Keratinocyte (primary cell): Measurements from ENCODE around the gene WBP1. TPM values are rescaled to one million over a fixed set of nuclear protein-coding genes. Genes with fewer than 3 reads are reported as not detected.

Source experiments
- DNase-seq: peaks from one replicate; pipeline ENCODE4 v3.0.0-alpha.2; 2011; ENCODE audit warnings: low read depth, missing footprints, low spot score
- FAIRE-seq: peaks from 2 replicates; lab custom pipeline; 2011; peaks lifted over from hg19 to GRCh38; lab: Jason Lieb, UNC
- H2AFZ ChIP-seq: 2 replicates; pipeline ENCODE4 v1.6.0; 2012; ENCODE audit warnings: low read length, control low read depth, inconsistent platforms; ENCODE audit not compliant: control insufficient read depth
- H3K27ac ChIP-seq: 2 replicates; pipeline ENCODE4 v1.5.1; 2011; ENCODE audit warnings: low read length; ENCODE audit not compliant: control insufficient read depth, insufficient read depth
- H3K27me3 ChIP-seq: 3 replicates; pipeline ENCODE4 v1.6.0; 2011; ENCODE audit warnings: low read length; ENCODE audit not compliant: control insufficient read depth, insufficient read depth; ENCODE audit errors: extremely low read depth
- H3K36me3 ChIP-seq, 2 experiments: 2 replicates in 1 of 2; 3 replicates in 1 of 2; pipeline ENCODE4 v1.5.1; 2011; ENCODE audit warnings: low read length in 2 of 2, mild to moderate bottlenecking in 1 of 2; ENCODE audit not compliant: control insufficient read depth in 2 of 2, insufficient read depth in 2 of 2; ENCODE audit errors: extremely low read depth in 1 of 2
- H3K4me1 ChIP-seq: 3 replicates; pipeline ENCODE4 v1.5.1; 2011; ENCODE audit warnings: low read length; ENCODE audit not compliant: control insufficient read depth, insufficient read depth; ENCODE audit errors: extremely low read depth
- H3K4me2 ChIP-seq: 3 replicates; pipeline ENCODE4 v1.6.0; 2011; ENCODE audit warnings: low read depth, low read length; ENCODE audit not compliant: control insufficient read depth, insufficient read depth; ENCODE audit errors: extremely low read depth
- H3K4me3 ChIP-seq, 3 experiments: fragments of 200-600 bp in 1 of 3; sonication (generic) in 1 of 3; 2 replicates in 2 of 3; 3 replicates in 1 of 3; pipeline ENCODE4 v1.5.1; 2011 to 2016; ENCODE audit warnings: low read length in 3 of 3, mild to moderate bottlenecking in 3 of 3, control low read depth in 2 of 3, inconsistent platforms in 1 of 3, low read depth in 1 of 3, mixed read lengths in 1 of 3, mixed run types in 1 of 3, moderate library complexity in 1 of 3; ENCODE audit not compliant: control insufficient read depth in 2 of 3, insufficient read depth in 2 of 3; ENCODE audit errors: extremely low read depth in 1 of 3
- H3K79me2 ChIP-seq: 2 replicates; pipeline ENCODE4 v1.6.0; 2012; ENCODE audit warnings: low read length; ENCODE audit not compliant: control insufficient read depth, insufficient read depth
- H3K9ac ChIP-seq: 3 replicates; pipeline ENCODE4 v1.6.0; 2011; ENCODE audit warnings: low read length; ENCODE audit not compliant: control insufficient read depth, insufficient read depth; ENCODE audit errors: extremely low read depth
- H3K9me1 ChIP-seq: 3 replicates; pipeline ENCODE4 v1.6.0; 2011; ENCODE audit warnings: low read length; ENCODE audit not compliant: control insufficient read depth, insufficient read depth; ENCODE audit errors: extremely low read depth
- H3K9me3 ChIP-seq: 2 replicates; pipeline ENCODE4 v1.5.1; 2012; ENCODE audit warnings: low read depth, low read length; ENCODE audit not compliant: control insufficient read depth
- H4K20me1 ChIP-seq: 3 replicates; pipeline ENCODE4 v1.6.0; 2011; ENCODE audit warnings: low read length; ENCODE audit not compliant: control insufficient read depth, insufficient read depth; ENCODE audit errors: extremely low read depth
- EZH2 ChIP-seq: IDR thresholded peaks from one replicate; pipeline ENCODE4 v1.6.1; 2012; ENCODE audit warnings: inconsistent platforms, mild to moderate bottlenecking, low read length, moderate library complexity
- dilution Hi-C: fragments of 300-500 bp; cut with MboI; formaldehyde crosslinking; loops from one replicate; pipeline ENCODE4 v1.7.0; 2020; ENCODE audit warnings: low sequenced_read_pairs; ENCODE audit not compliant: extremely low pct_ligation_motif_present
- polyA plus RNA-seq, 5 experiments: library from polyadenylated mRNA; depleted of rRNA in 3 of 5; stranded (reverse) in 3 of 5; stranded (forward) in 1 of 5; unstranded in 1 of 5; fragments of >200 nt; gene quantifications; 1 replicate in 1 of 5; 2 replicates in 3 of 5; 3 replicates in 1 of 5; pipeline versions ENCODE4 v1.2.1 to v1.2.3, GENCODE V29; 2011 to 2012; ENCODE audit warnings: missing spikeins in 2 of 5, low read depth in 1 of 5, low replicate concordance in 1 of 5
- TF ChIP-seq, protein P1 (sequence below), 3 experiments: IDR thresholded peaks in 1 of 3; conservative IDR thresholded peaks in 1 of 3; optimal IDR thresholded peaks in 1 of 3; 2 replicates in 2 of 3; 3 replicates in 1 of 3; pipeline versions ENCODE3 to v1.5.1; 2011; ENCODE audit warnings: low read length in 3 of 3, mild to moderate bottlenecking in 3 of 3, moderate library complexity in 2 of 3, control low read depth in 1 of 3, inconsistent platforms in 1 of 3; ENCODE audit not compliant: insufficient read depth in 2 of 3; ENCODE audit errors: extremely low read depth in 1 of 3

The WBP1 gene
- polyA plus RNA-seq, 1 donor (not counting 4 experiments of a cell fraction or from before 2014, with no cell fraction given): 75.5 TPM

DNA sequence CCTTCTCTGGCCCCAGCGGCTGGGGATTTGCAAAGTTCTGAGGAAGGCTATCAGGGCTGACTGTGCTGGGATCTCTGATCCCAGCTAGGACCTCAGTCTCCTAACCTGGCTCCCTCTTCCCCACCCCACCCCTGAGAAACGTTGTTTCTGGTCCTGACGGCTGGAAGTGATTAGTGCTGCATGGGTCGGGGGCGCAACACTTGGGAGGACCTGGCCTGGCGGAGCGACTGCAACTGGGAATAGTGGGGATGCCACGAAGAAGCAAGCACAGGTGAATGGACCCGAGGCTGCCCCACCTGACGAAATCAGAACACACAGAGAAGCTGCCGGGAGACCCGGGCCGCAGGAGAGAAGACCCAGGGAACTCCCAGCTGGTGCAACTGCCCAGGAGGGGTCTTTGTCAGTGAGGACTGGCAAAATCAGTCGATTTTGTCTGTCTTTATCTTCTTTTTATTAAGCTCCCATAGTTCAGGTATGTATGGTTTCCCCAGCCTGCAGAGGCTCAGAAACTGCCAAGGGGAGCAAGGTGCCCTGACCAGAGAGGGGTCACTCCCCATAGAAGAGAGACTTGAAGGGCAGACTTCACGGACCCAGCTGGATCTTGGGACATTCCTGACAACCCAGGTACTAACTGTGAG lies 41.8 kb downstream of the WBP1 start:
- H3K4me2 ChIP-seq: no peak overlapping the region
- FAIRE-seq (no peak), DNase-seq (no peak)
- H3K27ac ChIP-seq: no peak overlapping the region
- H3K9me3 ChIP-seq: no peaks in the 10 kb centered on the region
- TF ChIP-seq, protein P1, sequence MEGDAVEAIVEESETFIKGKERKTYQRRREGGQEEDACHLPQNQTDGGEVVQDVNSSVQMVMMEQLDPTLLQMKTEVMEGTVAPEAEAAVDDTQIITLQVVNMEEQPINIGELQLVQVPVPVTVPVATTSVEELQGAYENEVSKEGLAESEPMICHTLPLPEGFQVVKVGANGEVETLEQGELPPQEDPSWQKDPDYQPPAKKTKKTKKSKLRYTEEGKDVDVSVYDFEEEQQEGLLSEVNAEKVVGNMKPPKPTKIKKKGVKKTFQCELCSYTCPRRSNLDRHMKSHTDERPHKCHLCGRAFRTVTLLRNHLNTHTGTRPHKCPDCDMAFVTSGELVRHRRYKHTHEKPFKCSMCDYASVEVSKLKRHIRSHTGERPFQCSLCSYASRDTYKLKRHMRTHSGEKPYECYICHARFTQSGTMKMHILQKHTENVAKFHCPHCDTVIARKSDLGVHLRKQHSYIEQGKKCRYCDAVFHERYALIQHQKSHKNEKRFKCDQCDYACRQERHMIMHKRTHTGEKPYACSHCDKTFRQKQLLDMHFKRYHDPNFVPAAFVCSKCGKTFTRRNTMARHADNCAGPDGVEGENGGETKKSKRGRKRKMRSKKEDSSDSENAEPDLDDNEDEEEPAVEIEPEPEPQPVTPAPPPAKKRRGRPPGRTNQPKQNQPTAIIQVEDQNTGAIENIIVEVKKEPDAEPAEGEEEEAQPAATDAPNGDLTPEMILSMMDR (optimal IDR thresholded peaks at IDR 0.05 in 1 of 3, IDR thresholded peaks at IDR 0.05 in 1 of 3, conservative IDR thresholded peaks at IDR 0.05 in 1 of 3; ENCODE audit: extremely low read depth in 1 of 3, insufficient read depth in 2 of 3, low read length in 3 of 3): no peak
- TF ChIP-seq EZH2: no peak
- no peaks in the 10 kb centered on the region for H3K79me2 ChIP-seq
- H2AFZ ChIP-seq: no peak overlapping the region
- H3K4me3 ChIP-seq: no peak overlapping the region
- dilution Hi-C loops: no loop called here
- H3K36me3 ChIP-seq: peaks cover 3 to 5% of the 10 kb centered on the region in 2 experiments
- H3K4me1 ChIP-seq: peaks cover 33% of the 10 kb centered on the region
- no peaks in the 10 kb centered on the region for H3K9me1 ChIP-seq
- peaks cover 41% of the 10 kb centered on the region for H3K27me3 ChIP-seq
- no peak overlapping the region for H3K9ac ChIP-seq
- no peaks in the 10 kb centered on the region for H4K20me1 ChIP-seq

DNA sequence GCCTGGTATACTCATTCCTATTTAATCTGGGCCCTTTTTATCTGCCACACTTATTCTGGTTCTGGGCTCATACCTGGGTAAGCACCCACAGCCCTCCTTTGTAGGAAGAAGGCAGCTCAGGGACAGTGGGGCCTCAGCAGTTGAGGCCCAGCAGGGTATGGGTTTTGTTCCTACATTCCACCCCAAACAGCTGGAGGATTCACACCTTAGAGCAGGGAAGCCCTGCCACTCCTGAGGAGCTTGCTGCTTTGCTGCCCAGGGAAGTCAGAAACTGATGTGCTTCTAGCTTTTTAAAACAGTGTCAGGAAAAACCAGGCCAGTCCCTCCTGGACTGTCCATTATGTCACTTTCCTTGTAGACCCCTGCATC lies 42.3 kb downstream of the WBP1 start:
- Histone ChIP-seq H4K20me1 (no peaks in the 10 kb centered on the region), H3K9me1 (no peaks in the 10 kb centered on the region), H3K4me2 (no peak overlapping the region), H3K36me3 (peaks cover 5 to 10% of the 10 kb centered on the region in 2 experiments), H3K9ac (no peak overlapping the region), H3K9me3 (no peaks in the 10 kb centered on the region), H3K27ac (no peak overlapping the region), H3K4me1 (peaks cover 33% of the 10 kb centered on the region), H3K4me3 (no peak overlapping the region), H3K79me2 (peaks cover 3% of the 10 kb centered on the region), H2AFZ (no peak overlapping the region), H3K27me3 (peaks cover 41% of the 10 kb centered on the region)
- DNase-seq: no peak
- FAIRE-seq: no peak
- dilution Hi-C loops: no loop called here
- TF ChIP-seq, protein P1 (optimal IDR thresholded peaks at IDR 0.05 in 1 of 3, IDR thresholded peaks at IDR 0.05 in 1 of 3, conservative IDR thresholded peaks at IDR 0.05 in 1 of 3; ENCODE audit: extremely low read depth in 1 of 3, insufficient read depth in 2 of 3, low read length in 3 of 3): no peak
- no peak for TF ChIP-seq EZH2
